PC-9 (cell line): ENCODE results near the gene ZDBF2.

Source experiments
- EZH2 ChIP-seq: fragments of 200-600 bp; sonication (generic); IDR thresholded peaks from 2 replicates; pipeline ENCODE4 v1.8.0; 2017; ENCODE audit warnings: antibody characterized with exemption, low read depth
- TF ChIP-seq, protein P1 (sequence below): fragments of 200-600 bp; sonication (generic); conservative IDR thresholded peaks from 2 replicates; pipeline ENCODE4 v1.6.1; 2017; ENCODE audit warnings: mixed run types, antibody characterized with exemption, mild to moderate bottlenecking, moderate library complexity

DNA sequence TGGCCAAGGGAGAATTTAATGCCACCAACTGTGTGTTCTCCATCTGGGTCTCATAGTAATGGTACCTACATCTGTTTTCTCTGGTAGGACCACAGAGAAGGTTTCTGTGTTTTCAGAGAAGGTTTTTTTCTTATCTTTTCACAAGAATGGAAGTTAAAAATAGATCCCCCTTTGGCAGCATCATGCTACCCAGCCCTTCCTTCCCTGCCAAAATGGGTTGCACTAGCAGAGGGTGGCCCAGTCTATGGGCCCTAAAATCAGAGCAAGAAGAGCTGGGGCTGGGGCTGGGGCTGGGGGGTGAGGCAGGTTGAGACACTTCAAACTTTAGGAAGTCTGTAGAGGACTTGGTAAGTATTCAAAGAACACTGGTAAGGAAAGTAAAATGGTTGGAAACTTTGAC, 44.8 kb upstream of the ZDBF2 start:
- TF ChIP-seq, protein P1, sequence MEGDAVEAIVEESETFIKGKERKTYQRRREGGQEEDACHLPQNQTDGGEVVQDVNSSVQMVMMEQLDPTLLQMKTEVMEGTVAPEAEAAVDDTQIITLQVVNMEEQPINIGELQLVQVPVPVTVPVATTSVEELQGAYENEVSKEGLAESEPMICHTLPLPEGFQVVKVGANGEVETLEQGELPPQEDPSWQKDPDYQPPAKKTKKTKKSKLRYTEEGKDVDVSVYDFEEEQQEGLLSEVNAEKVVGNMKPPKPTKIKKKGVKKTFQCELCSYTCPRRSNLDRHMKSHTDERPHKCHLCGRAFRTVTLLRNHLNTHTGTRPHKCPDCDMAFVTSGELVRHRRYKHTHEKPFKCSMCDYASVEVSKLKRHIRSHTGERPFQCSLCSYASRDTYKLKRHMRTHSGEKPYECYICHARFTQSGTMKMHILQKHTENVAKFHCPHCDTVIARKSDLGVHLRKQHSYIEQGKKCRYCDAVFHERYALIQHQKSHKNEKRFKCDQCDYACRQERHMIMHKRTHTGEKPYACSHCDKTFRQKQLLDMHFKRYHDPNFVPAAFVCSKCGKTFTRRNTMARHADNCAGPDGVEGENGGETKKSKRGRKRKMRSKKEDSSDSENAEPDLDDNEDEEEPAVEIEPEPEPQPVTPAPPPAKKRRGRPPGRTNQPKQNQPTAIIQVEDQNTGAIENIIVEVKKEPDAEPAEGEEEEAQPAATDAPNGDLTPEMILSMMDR: no peak
- TF ChIP-seq EZH2: no peak
